ENCODE results near the gene PABPN1L. TPM values are rescaled to one million over a fixed set of nuclear protein-coding genes. Genes with fewer than 3 reads are reported as not detected.

The PABPN1L gene
- total and polyA plus RNA-seq, 2 of the 8 experiments (the other 6 are each of a cell fraction or from before 2014, with no cell fraction given): not detected

- TF ChIP-seq CHD7 (IDR thresholded peaks at IDR 0.05; ENCODE audit: insufficient replicate concordance, low read length) (no peak), RBBP5 (IDR thresholded peaks at IDR 0.05; ENCODE audit: borderline replicate concordance, low read depth, low read length) (no peak), GABPA (IDR thresholded peaks at IDR 0.05; ENCODE audit: borderline replicate concordance, insufficient read depth, low read length) (no peak), RXRA (IDR thresholded peaks at IDR 0.05; ENCODE audit: insufficient read depth, low read depth, low read length) (no peak), ASH2L (IDR thresholded peaks at IDR 0.05; ENCODE audit: low read length) (no peak), PHF8 (conservative IDR thresholded peaks at IDR 0.05; ENCODE audit: low read depth, low read length) (no peak)
These were observed 39.6 kb upstream of the PABPN1L start (continued) for GRCh38 chr16:88906020-88906419.

Measured in H1 (cell line).